HG03097 (cell line): ENCODE measurements around the gene ECSIT.

ENCODE experiments used
- ATAC-seq: cut with Tn5 transposase; IDR thresholded peaks from one replicate; pipeline ENCODE4 v1.9.1; 2021; ENCODE audit not compliant: unreplicated experiment, low FRiP score

Gene ECSIT

GRCh38 chr19:11551603-11552235 is 22.8 kb upstream of the ECSIT start:
- ATAC-seq, result no peak

- ATAC-seq, result no peak
Observed at GRCh38 chr19:11550265-11550664, 21.3 kb upstream of the ECSIT start.

DNA sequence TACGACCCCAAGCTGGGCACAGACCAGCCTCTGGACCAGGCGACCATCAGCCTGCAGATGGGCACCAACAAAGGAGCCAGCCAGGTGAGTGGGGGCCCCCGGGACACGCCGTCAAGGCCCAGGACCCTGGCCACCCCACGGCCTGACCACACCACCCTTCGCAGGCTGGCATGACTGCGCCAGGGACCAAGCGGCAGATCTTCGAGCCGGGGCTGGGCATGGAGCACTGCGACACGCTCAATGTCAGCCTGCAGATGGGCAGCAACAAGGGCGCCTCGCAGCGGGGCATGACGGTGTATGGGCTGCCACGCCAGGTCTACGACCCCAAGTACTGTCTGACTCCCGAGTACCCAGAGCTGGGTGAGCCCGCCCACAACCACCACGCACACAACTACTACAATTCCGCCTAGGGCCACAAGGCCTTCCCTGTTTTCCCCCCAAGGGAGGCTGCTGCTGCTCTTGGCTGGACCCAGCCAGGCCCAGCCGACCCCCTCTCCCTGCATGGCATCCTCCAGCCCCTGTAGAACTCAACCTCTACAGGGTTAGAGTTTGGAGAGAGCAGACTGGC is 20.5 kb upstream of the ECSIT start:
- ATAC-seq, result no peak

- no peak for ATAC-seq
Observed at GRCh38 chr19:11547929-11548700, 19.2 kb upstream of the ECSIT start.

DNA sequence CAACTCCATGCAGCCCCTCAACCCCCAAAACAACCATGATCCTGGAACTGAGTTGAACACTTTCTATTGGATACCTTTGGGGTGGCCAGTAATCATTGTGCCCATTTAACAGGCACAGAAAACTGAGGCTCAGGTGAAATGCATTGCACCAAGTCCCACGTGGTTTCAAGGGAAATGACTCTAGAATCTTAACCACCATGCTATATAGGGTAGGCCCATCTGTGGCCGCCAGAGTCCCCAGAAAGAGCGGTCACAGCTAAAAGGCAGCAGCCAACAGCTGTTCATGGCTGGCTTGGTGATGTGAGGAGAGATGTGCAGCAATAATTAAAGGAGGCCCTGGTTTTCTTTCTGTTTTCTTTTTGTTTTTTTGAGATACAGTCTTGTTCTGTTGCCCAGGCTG is 12.3 kb upstream of the ECSIT start:
- ATAC-seq, result no peak

DNA sequence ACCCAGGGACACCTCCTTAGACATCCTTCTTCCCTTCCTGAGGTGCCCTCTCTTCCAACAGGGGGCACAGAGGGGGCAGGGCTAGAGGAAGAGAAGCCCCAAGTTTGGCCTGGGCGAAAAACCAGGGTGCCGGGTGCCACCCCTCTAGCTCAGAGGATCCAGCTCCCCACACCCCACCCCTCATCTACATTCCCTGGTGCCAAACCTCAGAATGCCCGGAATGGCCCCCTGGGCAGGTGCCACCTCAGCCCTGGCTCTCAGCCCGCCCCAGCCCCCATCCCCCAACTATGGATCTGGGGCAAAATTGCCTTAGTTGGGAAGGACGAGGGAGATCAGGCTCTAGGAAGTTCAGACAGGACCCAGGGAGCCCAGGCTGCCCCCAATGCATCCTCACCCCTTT is 11.7 kb upstream of the ECSIT start:
- ATAC-seq, result no peak

GRCh38 chr19:11539495-11540365 is 10.8 kb upstream of the ECSIT start:
- ATAC-seq, result no peak

DNA sequence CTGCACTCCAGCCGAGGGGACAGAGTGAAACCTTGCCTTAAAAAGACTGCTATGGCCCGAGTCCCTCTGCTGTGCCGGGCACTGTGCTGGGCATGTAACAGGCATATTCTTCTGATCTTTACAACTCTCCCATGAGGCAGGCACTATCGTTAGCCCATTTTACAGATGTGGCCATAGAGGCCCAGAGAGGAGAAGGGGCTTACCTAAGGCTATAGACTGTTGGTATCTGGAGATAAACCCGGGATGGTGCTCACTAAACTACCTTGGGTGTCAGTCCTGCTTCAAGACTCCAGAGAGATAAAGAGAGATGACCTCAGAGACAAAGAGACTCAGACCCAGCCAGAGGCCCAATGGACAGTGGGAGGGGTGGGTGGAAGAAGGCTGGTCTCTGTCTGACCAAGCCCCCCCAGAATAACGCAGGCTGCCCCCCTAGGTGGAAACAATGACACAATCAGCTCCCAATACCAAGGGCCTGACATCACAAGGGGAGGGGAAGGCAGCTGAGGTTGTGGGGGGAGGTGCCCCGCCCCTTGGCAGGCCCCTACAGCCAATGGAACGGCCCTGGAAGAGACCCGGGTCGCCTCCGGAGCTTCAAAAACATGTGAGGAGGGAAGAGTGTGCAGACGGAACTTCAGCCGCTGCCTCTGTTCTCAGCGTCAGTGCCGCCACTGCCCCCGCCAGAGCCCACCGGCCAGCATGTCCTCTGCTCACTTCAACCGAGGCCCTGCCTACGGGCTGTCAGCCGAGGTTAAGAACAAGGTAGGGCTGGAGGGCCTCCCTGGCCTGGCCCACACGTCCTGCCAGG is 9.5 kb upstream of the ECSIT start, which contains the start of gene CNN1:
TSS of gene CNN1 (plus strand) at position 620 of the 805 bp plus-strand sequence. CDS start at position 697, 77 bp downstream.
- no peak for ATAC-seq

GRCh38 chr19:11535792-11536595 is 7.1 kb upstream of the ECSIT start:
- ATAC-seq, result peak; percentile 51

DNA sequence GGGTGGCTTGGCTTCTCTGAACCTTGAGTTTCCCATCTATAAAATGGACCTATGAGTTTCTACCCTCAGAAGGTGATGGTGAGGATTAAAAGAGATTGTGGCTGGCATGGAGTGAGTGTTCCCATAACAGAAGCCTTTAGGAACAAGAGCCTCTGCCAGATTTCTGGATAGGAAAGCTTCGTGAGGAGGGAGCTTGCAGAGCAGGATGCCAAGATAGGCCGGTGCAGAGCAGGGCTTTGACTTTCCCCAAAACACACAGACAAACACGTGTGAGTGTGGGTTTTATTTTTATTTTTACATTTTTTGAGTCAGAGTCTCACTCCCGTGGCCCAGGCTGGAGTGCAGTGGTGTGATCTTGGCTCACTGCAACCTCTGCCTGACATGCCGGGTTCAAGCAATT is 6.0 kb upstream of the ECSIT start:
- ATAC-seq, result no peak

DNA sequence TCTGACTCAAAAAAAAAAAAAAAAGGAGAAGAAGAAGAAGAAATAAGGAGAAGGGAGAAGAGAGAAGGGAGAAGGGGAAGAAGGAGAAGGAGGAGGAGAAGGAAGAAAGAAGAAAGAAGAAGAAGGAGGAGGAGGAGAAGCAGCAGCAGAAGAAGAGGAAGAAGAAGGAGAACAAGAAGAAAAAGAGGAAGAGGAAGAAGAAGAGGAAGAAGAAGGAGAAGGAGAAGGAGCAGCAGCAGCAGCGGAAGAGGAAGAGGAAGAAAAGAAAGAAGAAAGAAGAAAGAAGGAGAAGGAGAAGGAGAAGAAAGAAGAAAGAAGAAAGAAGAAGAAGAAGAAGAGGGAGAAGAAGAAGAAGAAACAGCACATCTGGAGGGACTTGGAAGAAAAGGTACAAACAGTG is 5.6 kb upstream of the ECSIT start:
- ATAC-seq, result no peak

GRCh38 chr19:11530432-11530831 is 1.5 kb upstream of the ECSIT start:
- no peak for ATAC-seq

DNA sequence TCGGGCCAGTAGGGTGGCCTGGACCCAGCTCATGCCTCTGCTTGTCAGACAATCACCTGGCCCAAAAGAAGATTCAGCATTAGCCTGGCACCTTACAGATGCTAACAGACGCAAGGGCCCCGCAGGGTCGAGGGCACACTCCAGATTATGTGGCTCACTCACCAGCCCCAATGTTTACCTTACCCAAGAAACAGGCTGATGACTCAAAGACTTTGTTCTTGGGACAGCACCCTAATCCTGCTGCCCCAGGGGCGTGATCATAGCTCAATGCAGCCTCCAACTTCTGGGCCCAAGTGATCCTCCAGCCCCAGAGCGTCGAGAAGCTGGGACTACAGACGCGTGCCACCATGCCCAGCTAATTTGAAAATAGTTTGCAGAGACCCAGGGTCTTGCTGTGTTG is 9.8 kb downstream of the ECSIT start:
- ATAC-seq, result no peak

- no peak for ATAC-seq
Observed at GRCh38 chr19:11513946-11514345, 15.0 kb downstream of the ECSIT start.

DNA sequence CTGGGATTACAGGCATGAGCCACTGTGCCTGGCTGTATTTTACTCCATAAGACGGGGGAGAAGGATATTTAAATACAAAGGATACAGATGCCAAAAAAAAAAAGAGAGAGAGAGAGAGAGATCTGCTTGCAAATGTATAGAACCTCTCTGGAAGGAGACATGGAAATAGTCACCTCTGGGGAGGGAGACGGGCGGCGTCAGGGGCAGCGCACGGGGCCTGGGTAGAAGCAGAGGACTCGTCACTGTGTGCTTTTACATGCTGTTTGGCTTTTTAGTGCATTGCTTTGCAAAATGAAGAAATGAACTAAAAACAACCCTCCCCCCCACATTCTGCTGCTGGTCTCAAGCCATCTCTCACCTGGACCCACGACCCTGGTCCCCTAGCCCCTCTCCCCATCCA is 18.5 kb downstream of the ECSIT start:
- no peak for ATAC-seq

DNA sequence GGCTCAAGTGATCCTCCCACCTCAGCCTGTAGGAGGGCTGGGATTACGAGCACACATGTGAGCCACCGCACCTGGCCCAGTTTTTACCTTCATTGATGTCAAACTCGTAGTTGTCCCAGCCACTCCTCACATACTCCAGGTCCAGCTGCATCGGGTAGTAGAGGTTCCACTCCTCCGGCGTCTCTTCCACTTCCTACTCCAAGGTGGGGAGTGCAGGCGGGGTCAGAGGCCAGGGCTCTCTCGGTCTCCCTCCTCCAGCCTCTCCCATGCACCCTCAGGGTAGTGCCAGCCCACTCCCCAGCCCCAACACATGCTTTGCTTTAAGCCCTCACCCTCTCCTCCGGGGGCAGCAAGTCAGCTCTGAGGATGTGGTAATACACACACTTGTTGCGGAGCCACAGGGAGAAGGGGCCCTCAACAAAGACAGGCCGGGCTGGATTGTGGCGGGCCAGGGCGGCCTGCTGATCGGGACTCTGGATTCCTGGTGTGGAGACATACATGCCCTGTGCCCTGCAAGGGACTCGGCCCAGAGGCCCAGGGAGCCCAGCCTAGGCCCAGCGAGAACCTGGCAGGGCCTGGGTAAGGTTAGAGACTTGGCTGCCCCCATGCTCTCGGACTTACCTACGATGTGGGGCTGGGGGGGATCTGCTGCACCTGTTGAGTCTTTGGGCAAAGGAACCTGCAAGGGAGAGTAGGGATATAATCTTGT is 21.4 kb downstream of the ECSIT start:
- ATAC-seq, result no peak

- no peak for ATAC-seq
Observed at GRCh38 chr19:11506967-11507366, 22.0 kb downstream of the ECSIT start.

- ATAC-seq, result peak; percentile 30
Observed at GRCh38 chr19:11506101-11506555, 22.8 kb downstream of the ECSIT start.
